Cardiac muscle cell (in vitro differentiated cells and primary cell): Measurements from ENCODE around the gene PTGES. TPM values are rescaled to one million over a fixed set of nuclear protein-coding genes. Genes with fewer than 3 reads are reported as not detected.
"Not testable (repeated sequence)": the region's sequence is repeated elsewhere in the genome, so short reads cannot be mapped to it uniquely, and the experiment has no call there.

Source experiments
- DNase-seq, 2 donors: peaks; one replicate each; pipeline versions ENCODE4 v3.0.0 to v3.0.0-alpha.2; 2010 to 2017; ENCODE audit warnings: low read depth in 1 of 2, low spot score in 1 of 2
- H3K27ac ChIP-seq: fragments of 200-600 bp; sonication (generic); 2 replicates; pipeline ENCODE4 v1.5.1; 2016
- H3K27me3 ChIP-seq: fragments of 200-600 bp; sonication (generic); 2 replicates; pipeline ENCODE4 v1.6.0; 2016; ENCODE audit warnings: control low read depth
- H3K36me3 ChIP-seq: fragments of 200-600 bp; sonication (generic); 2 replicates; pipeline ENCODE4 v1.5.1; 2016; ENCODE audit warnings: control low read depth
- H3K4me1 ChIP-seq: fragments of 200-600 bp; sonication (generic); 2 replicates; pipeline ENCODE4 v1.8.1; 2017; ENCODE audit warnings: low read depth, mild to moderate bottlenecking, mixed run types
- H3K4me3 ChIP-seq: fragments of 200-600 bp; sonication (generic); 2 replicates; pipeline ENCODE4 v1.5.1; 2016; ENCODE audit warnings: mild to moderate bottlenecking
- H3K9me3 ChIP-seq: fragments of 200-600 bp; sonication (generic); 2 replicates; pipeline ENCODE4 v1.5.1; 2017; ENCODE audit warnings: low read depth, mild to moderate bottlenecking, control low read depth
- polyA plus RNA-seq: library from polyadenylated mRNA; unstranded; fragments of >200 nt; fragmentation: Nextera tagmentation; extraction: Ambion mirVana; gene quantifications from 2 replicates; pipeline ENCODE4 v1.2.1, GENCODE V29; 2016
- total RNA-seq: library from RNA; depleted of rRNA; stranded (reverse); fragments of >200 nt; gene quantifications from 2 replicates; pipeline ENCODE4 v1.2.3, GENCODE V29; 2016
- TF ChIP-seq, protein P1 (sequence below): IDR thresholded peaks from 2 replicates; pipeline ENCODE4 v1.5.1; 2012; ENCODE audit warnings: low read depth, mild to moderate bottlenecking, low read length

PTGES gene
- total and polyA plus RNA-seq, 2 experiments from 2014 or later = 1.4 to 4.6 TPM

DNA sequence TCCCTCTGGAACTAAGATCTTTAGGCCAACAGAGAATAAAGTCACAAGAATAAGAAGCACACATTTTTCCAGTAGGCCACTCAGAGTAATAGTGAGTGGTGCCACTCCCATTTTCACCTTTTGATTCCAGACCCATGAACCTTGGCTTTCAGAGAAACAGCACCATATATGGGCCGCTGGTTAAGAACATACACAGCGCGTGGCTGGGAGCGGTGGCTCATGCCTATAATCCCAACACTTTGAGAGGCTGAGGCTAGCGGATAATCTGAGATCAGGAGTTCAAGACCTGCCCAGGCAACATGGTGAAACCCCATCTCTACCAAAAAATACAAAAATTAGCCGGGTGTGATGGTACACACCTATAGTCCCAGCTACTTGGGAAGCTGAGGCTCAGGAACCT, 15.6 kb upstream of the PTGES start:
- no peaks in the 10 kb centered on the region for H3K36me3 ChIP-seq
- no peaks in the 10 kb centered on the region for H3K27me3 ChIP-seq
- no peaks in the 10 kb centered on the region for H3K4me1 ChIP-seq
- H3K27ac ChIP-seq = no peak overlapping the region
- TF ChIP-seq, protein P1, sequence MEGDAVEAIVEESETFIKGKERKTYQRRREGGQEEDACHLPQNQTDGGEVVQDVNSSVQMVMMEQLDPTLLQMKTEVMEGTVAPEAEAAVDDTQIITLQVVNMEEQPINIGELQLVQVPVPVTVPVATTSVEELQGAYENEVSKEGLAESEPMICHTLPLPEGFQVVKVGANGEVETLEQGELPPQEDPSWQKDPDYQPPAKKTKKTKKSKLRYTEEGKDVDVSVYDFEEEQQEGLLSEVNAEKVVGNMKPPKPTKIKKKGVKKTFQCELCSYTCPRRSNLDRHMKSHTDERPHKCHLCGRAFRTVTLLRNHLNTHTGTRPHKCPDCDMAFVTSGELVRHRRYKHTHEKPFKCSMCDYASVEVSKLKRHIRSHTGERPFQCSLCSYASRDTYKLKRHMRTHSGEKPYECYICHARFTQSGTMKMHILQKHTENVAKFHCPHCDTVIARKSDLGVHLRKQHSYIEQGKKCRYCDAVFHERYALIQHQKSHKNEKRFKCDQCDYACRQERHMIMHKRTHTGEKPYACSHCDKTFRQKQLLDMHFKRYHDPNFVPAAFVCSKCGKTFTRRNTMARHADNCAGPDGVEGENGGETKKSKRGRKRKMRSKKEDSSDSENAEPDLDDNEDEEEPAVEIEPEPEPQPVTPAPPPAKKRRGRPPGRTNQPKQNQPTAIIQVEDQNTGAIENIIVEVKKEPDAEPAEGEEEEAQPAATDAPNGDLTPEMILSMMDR = no peak
- DNase-seq = no peak
- H3K9me3 ChIP-seq = no peaks in the 10 kb centered on the region
- no peak overlapping the region for H3K4me3 ChIP-seq

- Histone ChIP-seq H3K9me3 (no peaks in the 10 kb centered on the region), H3K4me3 (no peak overlapping the region), H3K27ac (no peak overlapping the region), H3K27me3 (no peaks in the 10 kb centered on the region), H3K36me3 (no peaks in the 10 kb centered on the region), H3K4me1 (no peaks in the 10 kb centered on the region)
- DNase-seq = no peak
- TF ChIP-seq, protein P1 = no peak
Observed at GRCh38 chr9:129765764-129766317, 13.0 kb upstream of the PTGES start.

GRCh38 chr9:129762985-129763926, 10.4 kb upstream of the PTGES start:
- Histone ChIP-seq H3K27me3 (no peaks in the 10 kb centered on the region), H3K9me3 (no peaks in the 10 kb centered on the region), H3K4me3 (no peak overlapping the region), H3K36me3 (no peaks in the 10 kb centered on the region), H3K4me1 (peaks cover 10% of the 10 kb centered on the region), H3K27ac (no peak overlapping the region)
- TF ChIP-seq, protein P1 = no peak
- DNase-seq = peak in 1 of 2 donors; percentile 95

DNA sequence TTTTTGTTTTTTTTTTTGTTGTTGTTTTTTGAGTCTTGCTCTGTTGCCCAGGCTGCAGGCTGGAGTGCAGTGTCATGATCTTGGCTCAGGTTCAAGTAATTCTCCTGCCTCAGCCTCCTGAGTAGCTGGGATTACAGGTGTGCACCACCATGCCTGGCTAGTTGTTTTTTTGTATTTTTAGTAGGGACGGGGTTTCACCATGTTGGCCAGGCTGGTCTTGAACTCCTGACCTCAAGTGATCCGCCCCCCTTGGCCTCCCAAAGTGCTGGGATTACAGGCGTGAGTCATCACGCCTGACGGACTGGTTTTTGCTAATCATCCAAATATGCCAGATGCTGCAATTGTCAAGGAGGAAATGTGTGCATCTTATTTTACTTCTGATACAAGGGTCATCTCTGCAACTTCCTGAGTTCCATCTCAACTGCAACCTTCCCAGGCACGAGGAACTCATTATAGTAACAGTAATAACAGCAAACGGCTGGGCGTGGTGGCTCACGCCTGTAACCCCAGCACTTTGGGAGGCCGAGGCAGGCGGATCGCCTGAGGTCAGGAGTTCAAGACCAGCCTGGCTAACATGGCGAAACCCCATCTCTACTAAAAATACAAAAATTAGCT, 9.6 kb upstream of the PTGES start:
- H3K4me1 ChIP-seq = peaks cover 10% of the 10 kb centered on the region
- H3K9me3 ChIP-seq, H3K27ac ChIP-seq, H3K4me3 ChIP-seq, H3K36me3 ChIP-seq, H3K27me3 ChIP-seq: not testable (repeated sequence)
- DNase-seq = peak in 1 of 2 donors; percentile 96

- no peaks in the 10 kb centered on the region for H3K27me3 ChIP-seq
- H3K36me3 ChIP-seq = no peaks in the 10 kb centered on the region
- H3K9me3 ChIP-seq = no peaks in the 10 kb centered on the region
- H3K4me3 ChIP-seq = no peak overlapping the region
- DNase-seq = peak in 1 of 2 donors; percentile 89
- peaks cover 10% of the 10 kb centered on the region for H3K4me1 ChIP-seq
- H3K27ac ChIP-seq = no peak overlapping the region
- TF ChIP-seq, protein P1 = no peak
Observed at GRCh38 chr9:129761901-129762369, 9.1 kb upstream of the PTGES start.
